ENCODE measurements around the gene TRPM3. TPM values are rescaled to one million over a fixed set of nuclear protein-coding genes. Genes with fewer than 3 reads are reported as not detected.

TRPM3 gene
- total and polyA plus RNA-seq, 2 of the 13 experiments (the other 11 are each of a cell fraction or from before 2014, with no cell fraction given): not detected

DNA sequence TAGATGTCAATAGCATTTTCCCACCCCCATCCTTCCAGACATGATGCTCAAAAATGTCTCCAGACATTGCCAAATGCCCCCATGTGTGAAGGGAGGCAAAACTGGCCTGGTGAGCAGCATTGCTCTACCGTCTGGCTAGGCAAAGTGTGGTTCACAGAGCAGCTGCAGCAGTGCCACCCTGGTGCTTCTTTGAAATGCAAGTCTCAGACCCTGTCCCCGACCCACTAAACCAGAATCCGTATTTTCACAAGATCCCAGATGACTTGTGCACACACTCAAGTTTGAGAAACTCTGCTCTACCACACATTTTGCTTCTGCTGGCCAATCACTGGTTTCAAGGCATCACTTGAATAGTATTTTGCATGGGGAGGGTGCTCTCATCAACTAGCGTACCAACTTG is 480.4 kb downstream of the TRPM3 start:
- no peak for FAIRE-seq
- BruUV-seq (replicated peaks): no TSS peak
- in situ Hi-C loops (cut with HindIII; ENCODE audit: extremely low pct_ligation_motif_present, low pct_unique_long_range_greater_than_20kb) (loop anchor here (5.0 kb wide), 1 partner anchor 606 kb away; no protein-coding TSS in a partner anchor), intact Hi-C loops (cut with micrococcal nuclease; ENCODE audit: unreplicated experiment) (loop anchor here (1.0 to 2.0 kb wide), 2 partner anchors 284 to 583 kb away; no protein-coding TSS in a partner anchor)
- H3K9ac ChIP-seq (ENCODE audit: insufficient read depth, low read depth, low read length): no peak overlapping the region
- H2AFZ ChIP-seq (ENCODE audit: low read length): no peak overlapping the region
- H3K9me3 ChIP-seq (ENCODE audit: low read length): no peaks in the 10 kb centered on the region
- no peak for DNase-seq (ENCODE audit: low spot score)
- no peak overlapping the region for H3K4me3 ChIP-seq (replicated peaks in 1 of 3; ENCODE audit: insufficient read depth in 1 of 3, low read depth in 2 of 3, low read length in 3 of 3)
- H3K79me2 ChIP-seq (ENCODE audit: insufficient read depth, low read length): no peaks in the 10 kb centered on the region
- ChIA-PET CTCF (ENCODE audit: low intra/inter-chr PET ratio, low total read pairs) (interaction anchor here (1.8 to 2.3 kb wide), 2 partner anchors 361 to 609 kb away, joined by 7 to 13 read pairs; no protein-coding TSS in a partner anchor), POLR2A (no interaction called here)
- H3K4me2 ChIP-seq (ENCODE audit: low read depth, low read length): no peak overlapping the region
- H3K4me1 ChIP-seq (ENCODE audit: insufficient read depth, low read length): no peaks in the 10 kb centered on the region
- no peaks in the 10 kb centered on the region for H4K20me1 ChIP-seq (ENCODE audit: insufficient read depth, low read length)
- TF ChIP-seq ATF1 (CRISPR knock-in tag; IDR thresholded peaks at IDR 0.05) (no peak), ZFP41 (CRISPR knock-in tag; IDR thresholded peaks at IDR 0.05; ENCODE audit: borderline replicate concordance) (no peak)
- TF ChIP-seq, protein P1, sequence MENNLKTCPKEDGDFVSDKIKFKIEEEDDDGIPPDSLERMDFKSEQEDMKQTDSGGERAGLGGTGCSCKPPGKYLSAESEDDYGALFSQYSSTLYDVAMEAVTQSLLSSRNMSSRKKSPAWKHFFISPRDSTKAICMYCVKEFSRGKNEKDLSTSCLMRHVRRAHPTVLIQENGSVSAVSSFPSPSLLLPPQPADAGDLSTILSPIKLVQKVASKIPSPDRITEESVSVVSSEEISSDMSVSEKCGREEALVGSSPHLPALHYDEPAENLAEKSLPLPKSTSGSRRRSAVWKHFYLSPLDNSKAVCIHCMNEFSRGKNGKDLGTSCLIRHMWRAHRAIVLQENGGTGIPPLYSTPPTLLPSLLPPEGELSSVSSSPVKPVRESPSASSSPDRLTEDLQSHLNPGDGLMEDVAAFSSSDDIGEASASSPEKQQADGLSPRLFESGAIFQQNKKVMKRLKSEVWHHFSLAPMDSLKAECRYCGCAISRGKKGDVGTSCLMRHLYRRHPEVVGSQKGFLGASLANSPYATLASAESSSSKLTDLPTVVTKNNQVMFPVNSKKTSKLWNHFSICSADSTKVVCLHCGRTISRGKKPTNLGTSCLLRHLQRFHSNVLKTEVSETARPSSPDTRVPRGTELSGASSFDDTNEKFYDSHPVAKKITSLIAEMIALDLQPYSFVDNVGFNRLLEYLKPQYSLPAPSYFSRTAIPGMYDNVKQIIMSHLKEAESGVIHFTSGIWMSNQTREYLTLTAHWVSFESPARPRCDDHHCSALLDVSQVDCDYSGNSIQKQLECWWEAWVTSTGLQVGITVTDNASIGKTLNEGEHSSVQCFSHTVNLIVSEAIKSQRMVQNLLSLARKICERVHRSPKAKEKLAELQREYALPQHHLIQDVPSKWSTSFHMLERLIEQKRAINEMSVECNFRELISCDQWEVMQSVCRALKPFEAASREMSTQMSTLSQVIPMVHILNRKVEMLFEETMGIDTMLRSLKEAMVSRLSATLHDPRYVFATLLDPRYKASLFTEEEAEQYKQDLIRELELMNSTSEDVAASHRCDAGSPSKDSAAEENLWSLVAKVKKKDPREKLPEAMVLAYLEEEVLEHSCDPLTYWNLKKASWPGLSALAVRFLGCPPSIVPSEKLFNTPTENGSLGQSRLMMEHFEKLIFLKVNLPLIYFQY (CRISPR knock-in tag; IDR thresholded peaks at IDR 0.05; ENCODE audit: borderline replicate concordance): no peak
- no peak for ATAC-seq
- WGBS (ENCODE audit: low lambda C conversion rate): 5% methylated on average over 4 of the region's 4 CpGs
- no peak overlapping the region for H3K27ac ChIP-seq (ENCODE audit: extremely low read length, insufficient read depth, low read length)
- H3K36me3 ChIP-seq (replicated peaks in 1 of 2; ENCODE audit: control insufficient read depth in 1 of 2, insufficient read depth in 2 of 2, low read length in 2 of 2): no peaks in the 10 kb centered on the region
- H3K27me3 ChIP-seq (ENCODE audit: control insufficient read depth in 1 of 2, insufficient read depth in 2 of 2, low read length in 2 of 2): no peaks in the 10 kb centered on the region

Measured in HepG2 (cell line).